ENCODE results near the gene IL24. TPM values are rescaled to one million over a fixed set of nuclear protein-coding genes. Genes with fewer than 3 reads are reported as not detected.

The IL24 gene
- total and polyA plus RNA-seq, 2 donors (not counting 1 experiment from before 2014, with no cell fraction given), result 0.17 to 0.54 TPM

GRCh38 chr1:206899717-206900116 is 2.5 kb downstream of the IL24 start:
- no peaks in the 10 kb centered on the region for H4K20me1 ChIP-seq (ENCODE audit: control insufficient read depth, extremely low read depth, insufficient read depth, low read length)
- no peaks in the 10 kb centered on the region for H3K27me3 ChIP-seq (ENCODE audit: control insufficient read depth, insufficient read depth, low read length)
- TF ChIP-seq CTCF (conservative IDR thresholded peaks at IDR 0.05 in 1 of 2, IDR thresholded peaks at IDR 0.05 in 1 of 2; ENCODE audit: low read depth in 1 of 2, low read length in 2 of 2) (no peak), EZH2 (IDR thresholded peaks at IDR 0.05; ENCODE audit: low read length, missing control alignments) (no peak)
- no peak overlapping the region for H3K4me2 ChIP-seq (ENCODE audit: extremely low read depth, insufficient read depth, low read length)
- H2AFZ ChIP-seq (ENCODE audit: low read length), result no peak overlapping the region
- no peak overlapping the region for H3K9ac ChIP-seq (ENCODE audit: insufficient read depth, low read length)
- no peaks in the 10 kb centered on the region for H3K36me3 ChIP-seq (ENCODE audit: control insufficient read depth, insufficient read depth, low read length)
- no peak overlapping the region for H3K4me3 ChIP-seq (replicated peaks in 1 of 4; ENCODE audit: control extremely low read depth in 1 of 4, insufficient read depth in 1 of 4, low read depth in 3 of 4, low read length in 4 of 4)
- H3K9me3 ChIP-seq (ENCODE audit: control insufficient read depth, insufficient read depth, low read depth, low read length), result no peaks in the 10 kb centered on the region
- H3K27ac ChIP-seq (ENCODE audit: insufficient read depth, low read length), result no peak overlapping the region
- DNase-seq (ENCODE audit: low read depth in 2 of 2), result no peak
- peaks cover 34% of the 10 kb centered on the region for H3K4me1 ChIP-seq (ENCODE audit: control insufficient read depth, extremely low read depth, insufficient read depth, low read length)
- H3K79me2 ChIP-seq (ENCODE audit: control insufficient read depth, insufficient read depth, low read length), result no peaks in the 10 kb centered on the region

GRCh38 chr1:206900149-206900548 is 2.9 kb downstream of the IL24 start:
- H3K36me3 ChIP-seq (ENCODE audit: control insufficient read depth, insufficient read depth, low read length), result no peaks in the 10 kb centered on the region
- no peak overlapping the region for H3K27ac ChIP-seq (ENCODE audit: insufficient read depth, low read length)
- no peaks in the 10 kb centered on the region for H4K20me1 ChIP-seq (ENCODE audit: control insufficient read depth, extremely low read depth, insufficient read depth, low read length)
- no peak overlapping the region for H3K4me2 ChIP-seq (ENCODE audit: extremely low read depth, insufficient read depth, low read length)
- H3K4me1 ChIP-seq (ENCODE audit: control insufficient read depth, extremely low read depth, insufficient read depth, low read length), result peaks cover 31% of the 10 kb centered on the region
- no peaks in the 10 kb centered on the region for H3K27me3 ChIP-seq (ENCODE audit: control insufficient read depth, insufficient read depth, low read length)
- no peak for DNase-seq (ENCODE audit: low read depth in 2 of 2)
- no peak for TF ChIP-seq EZH2 (IDR thresholded peaks at IDR 0.05; ENCODE audit: low read length, missing control alignments)
- no peak for TF ChIP-seq CTCF (conservative IDR thresholded peaks at IDR 0.05 in 1 of 2, IDR thresholded peaks at IDR 0.05 in 1 of 2; ENCODE audit: low read depth in 1 of 2, low read length in 2 of 2)
- H3K4me3 ChIP-seq (replicated peaks in 1 of 4; ENCODE audit: control extremely low read depth in 1 of 4, insufficient read depth in 1 of 4, low read depth in 3 of 4, low read length in 4 of 4), result no peak overlapping the region
- H3K9me3 ChIP-seq (ENCODE audit: control insufficient read depth, insufficient read depth, low read depth, low read length), result no peaks in the 10 kb centered on the region
- H3K79me2 ChIP-seq (ENCODE audit: control insufficient read depth, insufficient read depth, low read length), result no peaks in the 10 kb centered on the region
- no peak overlapping the region for H3K9ac ChIP-seq (ENCODE audit: insufficient read depth, low read length)
- no peak overlapping the region for H2AFZ ChIP-seq (ENCODE audit: low read length)

- H2AFZ ChIP-seq (ENCODE audit: low read length), result no peak overlapping the region
- no peak for TF ChIP-seq CTCF (conservative IDR thresholded peaks at IDR 0.05 in 1 of 2, IDR thresholded peaks at IDR 0.05 in 1 of 2; ENCODE audit: low read depth in 1 of 2, low read length in 2 of 2)
- TF ChIP-seq EZH2 (IDR thresholded peaks at IDR 0.05; ENCODE audit: low read length, missing control alignments), result no peak
- no peak overlapping the region for H3K9ac ChIP-seq (ENCODE audit: insufficient read depth, low read length)
- no peaks in the 10 kb centered on the region for H3K27me3 ChIP-seq (ENCODE audit: control insufficient read depth, insufficient read depth, low read length)
- no peaks in the 10 kb centered on the region for H3K36me3 ChIP-seq (ENCODE audit: control insufficient read depth, insufficient read depth, low read length)
- H3K4me3 ChIP-seq (replicated peaks in 1 of 4; ENCODE audit: control extremely low read depth in 1 of 4, insufficient read depth in 1 of 4, low read depth in 3 of 4, low read length in 4 of 4), result no peak overlapping the region
- no peaks in the 10 kb centered on the region for H3K79me2 ChIP-seq (ENCODE audit: control insufficient read depth, insufficient read depth, low read length)
- no peak overlapping the region for H3K4me2 ChIP-seq (ENCODE audit: extremely low read depth, insufficient read depth, low read length)
- H3K9me3 ChIP-seq (ENCODE audit: control insufficient read depth, insufficient read depth, low read depth, low read length), result no peaks in the 10 kb centered on the region
- peaks cover 20% of the 10 kb centered on the region for H3K4me1 ChIP-seq (ENCODE audit: control insufficient read depth, extremely low read depth, insufficient read depth, low read length)
- no peak overlapping the region for H3K27ac ChIP-seq (ENCODE audit: insufficient read depth, low read length)
- DNase-seq (ENCODE audit: low read depth in 2 of 2), result no peak
- no peaks in the 10 kb centered on the region for H4K20me1 ChIP-seq (ENCODE audit: control insufficient read depth, extremely low read depth, insufficient read depth, low read length)
Measured at GRCh38 chr1:206901944-206902343, 4.7 kb downstream of the IL24 start.
